Testis (tissue), 3 donors: ENCODE data around the gene RCC2. TPM values are rescaled to one million over a fixed set of nuclear protein-coding genes. Genes with fewer than 3 reads are reported as not detected.

Source experiments
- DNase-seq: peaks from one replicate; pipeline ENCODE4 v3.0.0-alpha.2; 2019
- H3K27ac ChIP-seq, 2 donors: fragments of 200-600 bp; sonication (generic); one replicate each; pipeline ENCODE4 v1.5.1; 2019
- H3K27me3 ChIP-seq: fragments of 200-600 bp; sonication (generic); one replicate; pipeline ENCODE4 v1.5.1; 2019
- H3K36me3 ChIP-seq: fragments of 200-600 bp; sonication (generic); one replicate; pipeline ENCODE4 v1.5.1; 2017; ENCODE audit warnings: low read depth; ENCODE audit errors: missing control alignments
- H3K4me1 ChIP-seq: fragments of 200-600 bp; sonication (generic); one replicate; pipeline ENCODE4 v1.5.1; 2019
- H3K4me3 ChIP-seq, 2 donors: fragments of 200-600 bp; sonication (generic); one replicate each; pipeline ENCODE4 v1.5.1; 2017 to 2019
- H3K9me3 ChIP-seq: fragments of 200-600 bp; sonication (generic); one replicate; pipeline ENCODE4 v1.5.1; 2017
- CTCF ChIP-seq, 3 experiments: fragments of 450-650 bp in 2 of 3; fragments of 200-600 bp in 1 of 3; sonication (generic) in 1 of 3; IDR thresholded peaks; one replicate each; pipeline ENCODE4 v1.5.1; 2016 to 2019; ENCODE audit warnings: antibody characterized with exemption in 3 of 3, mild to moderate bottlenecking in 2 of 3, moderate library complexity in 1 of 3
- POLR2A ChIP-seq: fragments of 450-650 bp; IDR thresholded peaks from one replicate; pipeline ENCODE4 v1.6.1; 2017; ENCODE audit warnings: antibody characterized with exemption, mild to moderate bottlenecking, moderate library complexity
- WGBS, 2 donors: methylation state at CpG; one replicate each; pipeline ENCODE4 v1.1.5; 2018; 5-methylcytosine and 5-hydroxymethylcytosine counted together
- intact Hi-C: fragments of 100-400 bp; cut with DNase I; formaldehyde crosslinking; loops from one replicate; pipeline ENCODE4 v1.15.1; 2023; ENCODE audit warnings: low total_unique reads
- polyA plus RNA-seq: library from polyadenylated mRNA; stranded (reverse); fragments of 350-450 nt; fragmentation: Illumina TruSeq; extraction: RNeasy Lipid Tissue Mini Kit (QIAGEN cat#74804); gene quantifications from one replicate; pipeline ENCODE4 v1.2.3, GENCODE V29; 2014; ENCODE audit warnings: low read depth, low replicate concordance; ENCODE audit not compliant: insufficient read depth
- total RNA-seq, 2 donors: library from RNA; depleted of rRNA; stranded (reverse); fragments of >200 nt; gene quantifications; one replicate each; pipeline ENCODE4 v1.2.3, GENCODE V29; 2016

The RCC2 gene
- total and polyA plus RNA-seq, 3 donors from 2014 or later: 42.2 to 60.2 (median 55.0) TPM

- intact Hi-C loops: no loop called here
- H3K4me1 ChIP-seq: no peaks in the 10 kb centered on the region
- DNase-seq: no peak
- H3K27me3 ChIP-seq: no peaks in the 10 kb centered on the region
- TF ChIP-seq CTCF (IDR thresholded peaks at IDR 0.05) (no peak), POLR2A (no peak)
- no peak overlapping the region for H3K4me3 ChIP-seq
- H3K36me3 ChIP-seq: no peaks in the 10 kb centered on the region
- 92 to 97% methylated on average over 9 of the region's 9 CpGs for WGBS, 2 donors
- H3K27ac ChIP-seq: no peak overlapping the region
- H3K9me3 ChIP-seq: no peaks in the 10 kb centered on the region
These were observed 10.3 kb downstream of the RCC2 start for GRCh38 chr1:17429183-17429582.

- no peak overlapping the region for H3K27ac ChIP-seq
- H3K9me3 ChIP-seq: no peaks in the 10 kb centered on the region
- H3K36me3 ChIP-seq: no peaks in the 10 kb centered on the region
- TF ChIP-seq CTCF (IDR thresholded peaks at IDR 0.05) (no peak), POLR2A (no peak)
- H3K4me1 ChIP-seq: no peaks in the 10 kb centered on the region
- no peak for DNase-seq
- H3K4me3 ChIP-seq: no peak overlapping the region
- 92 to 95% methylated on average over 8 to 21 of the region's 21 CpGs for WGBS, 2 donors
- H3K27me3 ChIP-seq: no peaks in the 10 kb centered on the region
- intact Hi-C loops: no loop called here
These were observed 11.5 kb downstream of the RCC2 start for GRCh38 chr1:17427696-17428660.

- no peak for DNase-seq
- H3K27ac ChIP-seq: no peak overlapping the region
- H3K9me3 ChIP-seq: no peaks in the 10 kb centered on the region
- TF ChIP-seq POLR2A (no peak), CTCF (IDR thresholded peaks at IDR 0.05) (no peak)
- no peaks in the 10 kb centered on the region for H3K36me3 ChIP-seq
- H3K27me3 ChIP-seq: no peaks in the 10 kb centered on the region
- WGBS, 2 donors: 92% methylated on average over 6 to 18 of the region's 18 CpGs
- no peaks in the 10 kb centered on the region for H3K4me1 ChIP-seq
- intact Hi-C loops: no loop called here
- H3K4me3 ChIP-seq: no peak overlapping the region
These were observed 13.5 kb downstream of the RCC2 start for GRCh38 chr1:17425806-17426600.

- Histone ChIP-seq H3K4me1 (no peaks in the 10 kb centered on the region), H3K36me3 (no peaks in the 10 kb centered on the region), H3K27ac (no peak overlapping the region), H3K4me3 (no peak overlapping the region), H3K27me3 (no peaks in the 10 kb centered on the region), H3K9me3 (no peaks in the 10 kb centered on the region)
- intact Hi-C loops: no loop called here
- TF ChIP-seq POLR2A (no peak), CTCF (IDR thresholded peaks at IDR 0.05) (no peak)
- WGBS, 2 donors: 74 to 79% methylated on average over 13 of the region's 13 CpGs
- no peak for DNase-seq
These were observed 15.7 kb downstream of the RCC2 start for GRCh38 chr1:17423781-17424245.
